SK-N-SH treated with all-trans-retinoic acid at 6 μM for 48 hours (cell line): ENCODE measurements around the gene NUP37.

Source experiments
- ATAC-seq: fragments of 200-7000 bp; cut with Tn5 transposase; 3 replicates; pipeline ENCODE4 v1.9.1; 2020; ENCODE audit warnings: mild to moderate bottlenecking, moderate library complexity
- ARNTL ChIP-seq: fragments of 450-650 bp; formaldehyde crosslinking; IDR thresholded peaks from 2 replicates; pipeline ENCODE4 v1.5.0; 2020; ENCODE audit warnings: low read depth, mild to moderate bottlenecking, moderate library complexity, borderline replicate concordance
- BACH2 ChIP-seq: fragments of 250-450 bp; sonication (Bioruptor Pico); IDR thresholded peaks from 2 replicates; pipeline ENCODE4 v1.9.0; 2021; ENCODE audit warnings: mild to moderate bottlenecking, borderline replicate concordance
- CSDC2 ChIP-seq: fragments of 250-450 bp; sonication (Bioruptor Pico); IDR thresholded peaks from 2 replicates; pipeline ENCODE4 v1.5.0; 2020; ENCODE audit warnings: mild to moderate bottlenecking, moderate library complexity
- ESRRG ChIP-seq: fragments of 250-450 bp; sonication (Bioruptor Pico); IDR thresholded peaks from 2 replicates; pipeline ENCODE4 v1.6.1; 2021; ENCODE audit warnings: mild to moderate bottlenecking
- GLIS3 ChIP-seq: fragments of 250-450 bp; sonication (Bioruptor Pico); IDR thresholded peaks from 2 replicates; pipeline ENCODE4 v1.5.0; 2020; ENCODE audit warnings: mild to moderate bottlenecking, moderate library complexity
- ISL1 ChIP-seq: fragments of 250-450 bp; sonication (Bioruptor Pico); IDR thresholded peaks from 2 replicates; pipeline ENCODE4 v2.1.2; 2022; ENCODE audit warnings: mild to moderate bottlenecking, moderate library complexity
- OSR1 ChIP-seq: fragments of 250-450 bp; sonication (Bioruptor Pico); IDR thresholded peaks from 2 replicates; pipeline ENCODE4 v1.8.0; 2022; ENCODE audit warnings: moderate library complexity, mild to moderate bottlenecking, inconsistent platforms
- PPARA ChIP-seq: fragments of 250-450 bp; sonication (Bioruptor Pico); IDR thresholded peaks from 2 replicates; pipeline ENCODE4 v1.5.0; 2020; ENCODE audit warnings: mild to moderate bottlenecking, borderline replicate concordance
- RARB ChIP-seq: fragments of 250-450 bp; sonication (Bioruptor Pico); IDR thresholded peaks from 2 replicates; pipeline ENCODE4 v1.8.0; 2021; ENCODE audit warnings: mild to moderate bottlenecking, moderate library complexity
- SNAI2 ChIP-seq: fragments of 250-450 bp; sonication (Bioruptor Pico); IDR thresholded peaks from 2 replicates; pipeline ENCODE4 v1.5.0; 2020; ENCODE audit warnings: mild to moderate bottlenecking, moderate library complexity
- TCF4 ChIP-seq: fragments of 250-450 bp; sonication (Bioruptor Pico); IDR thresholded peaks from 2 replicates; pipeline ENCODE4 v1.8.0; 2021; ENCODE audit warnings: mild to moderate bottlenecking, moderate library complexity, borderline replicate concordance
- TOX ChIP-seq: fragments of 250-450 bp; sonication (Bioruptor Pico); IDR thresholded peaks from 2 replicates; pipeline ENCODE4 v1.8.0; 2021; ENCODE audit warnings: mild to moderate bottlenecking, moderate library complexity, borderline replicate concordance
- ZC3H10 ChIP-seq: fragments of 250-450 bp; sonication (Bioruptor Pico); IDR thresholded peaks from 2 replicates; pipeline ENCODE4 v1.5.1; 2021; ENCODE audit warnings: mild to moderate bottlenecking, moderate library complexity
- ZFP3 ChIP-seq: fragments of 250-450 bp; sonication (Bioruptor Pico); IDR thresholded peaks from 2 replicates; pipeline ENCODE4 v1.5.0; 2020; ENCODE audit warnings: mild to moderate bottlenecking, moderate library complexity
- ZFP30 ChIP-seq: fragments of 450-650 bp; formaldehyde crosslinking; IDR thresholded peaks from 2 replicates; pipeline ENCODE4 v1.5.0; 2022; ENCODE audit warnings: mild to moderate bottlenecking, moderate library complexity
- ZNF565 ChIP-seq: fragments of 450-650 bp; formaldehyde crosslinking; conservative IDR thresholded peaks from 2 replicates; pipeline ENCODE4 v1.5.0; 2020; ENCODE audit warnings: low read depth, mild to moderate bottlenecking, moderate library complexity
- ZNF70 ChIP-seq: fragments of 450-650 bp; formaldehyde crosslinking; IDR thresholded peaks from 2 replicates; pipeline ENCODE4 v1.5.0; 2020; ENCODE audit warnings: mild to moderate bottlenecking, moderate library complexity
- ZNF8 ChIP-seq: fragments of 450-650 bp; formaldehyde crosslinking; IDR thresholded peaks from 2 replicates; pipeline ENCODE4 v1.5.0; 2020; ENCODE audit warnings: mild to moderate bottlenecking, moderate library complexity
- TF ChIP-seq, protein P1 (sequence below): fragments of 250-450 bp; sonication (Bioruptor Pico); IDR thresholded peaks from 2 replicates; pipeline ENCODE4 v1.5.0; 2020; ENCODE audit warnings: mild to moderate bottlenecking, moderate library complexity
- TF ChIP-seq, protein P2 (sequence below): fragments of 250-450 bp; sonication (Bioruptor Pico); IDR thresholded peaks from 2 replicates; pipeline ENCODE4 v1.5.1; 2020; ENCODE audit warnings: low read depth, mild to moderate bottlenecking, moderate library complexity
- TF ChIP-seq, protein P3 (sequence below): fragments of 250-450 bp; sonication (Bioruptor Pico); IDR thresholded peaks from 2 replicates; pipeline ENCODE4 v1.8.0; 2020; ENCODE audit warnings: mild to moderate bottlenecking, moderate library complexity, borderline replicate concordance

NUP37 gene

DNA sequence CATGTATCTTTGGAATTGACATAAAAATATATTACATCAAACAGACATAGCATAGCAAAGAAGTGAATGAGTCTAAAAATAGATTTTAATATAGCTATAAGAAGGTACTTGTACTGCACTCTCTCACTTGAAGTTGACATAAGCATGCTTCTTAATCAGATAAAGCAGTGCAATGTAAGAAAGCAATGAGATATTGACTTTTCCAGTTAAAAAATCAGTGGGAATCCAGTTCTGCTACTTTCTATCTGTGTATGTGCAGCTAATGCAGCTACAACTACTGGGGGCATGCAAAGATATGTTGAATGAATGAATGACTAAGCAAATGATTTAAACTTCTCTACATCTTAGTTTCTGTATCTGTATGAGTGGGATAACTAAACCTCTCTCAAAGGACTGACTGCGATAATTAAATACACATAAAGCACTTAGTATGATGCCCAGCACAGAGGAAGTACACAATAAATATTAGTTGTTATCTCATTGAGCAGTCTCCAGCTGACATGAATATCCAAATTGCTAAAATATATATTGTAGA is 68.4 kb downstream of the NUP37 start:
- TF ChIP-seq ZC3H10 = no peak
- TF ChIP-seq ZNF565 (CRISPR knock-in tag) = no peak
- no peak for TF ChIP-seq OSR1 (CRISPR knock-in tag)
- TF ChIP-seq ZNF70 (CRISPR knock-in tag) = no peak
- TF ChIP-seq ZFP3 = no peak
- no peak for TF ChIP-seq ZFP30 (CRISPR knock-in tag)
- no peak for TF ChIP-seq TOX
- TF ChIP-seq, protein P1, sequence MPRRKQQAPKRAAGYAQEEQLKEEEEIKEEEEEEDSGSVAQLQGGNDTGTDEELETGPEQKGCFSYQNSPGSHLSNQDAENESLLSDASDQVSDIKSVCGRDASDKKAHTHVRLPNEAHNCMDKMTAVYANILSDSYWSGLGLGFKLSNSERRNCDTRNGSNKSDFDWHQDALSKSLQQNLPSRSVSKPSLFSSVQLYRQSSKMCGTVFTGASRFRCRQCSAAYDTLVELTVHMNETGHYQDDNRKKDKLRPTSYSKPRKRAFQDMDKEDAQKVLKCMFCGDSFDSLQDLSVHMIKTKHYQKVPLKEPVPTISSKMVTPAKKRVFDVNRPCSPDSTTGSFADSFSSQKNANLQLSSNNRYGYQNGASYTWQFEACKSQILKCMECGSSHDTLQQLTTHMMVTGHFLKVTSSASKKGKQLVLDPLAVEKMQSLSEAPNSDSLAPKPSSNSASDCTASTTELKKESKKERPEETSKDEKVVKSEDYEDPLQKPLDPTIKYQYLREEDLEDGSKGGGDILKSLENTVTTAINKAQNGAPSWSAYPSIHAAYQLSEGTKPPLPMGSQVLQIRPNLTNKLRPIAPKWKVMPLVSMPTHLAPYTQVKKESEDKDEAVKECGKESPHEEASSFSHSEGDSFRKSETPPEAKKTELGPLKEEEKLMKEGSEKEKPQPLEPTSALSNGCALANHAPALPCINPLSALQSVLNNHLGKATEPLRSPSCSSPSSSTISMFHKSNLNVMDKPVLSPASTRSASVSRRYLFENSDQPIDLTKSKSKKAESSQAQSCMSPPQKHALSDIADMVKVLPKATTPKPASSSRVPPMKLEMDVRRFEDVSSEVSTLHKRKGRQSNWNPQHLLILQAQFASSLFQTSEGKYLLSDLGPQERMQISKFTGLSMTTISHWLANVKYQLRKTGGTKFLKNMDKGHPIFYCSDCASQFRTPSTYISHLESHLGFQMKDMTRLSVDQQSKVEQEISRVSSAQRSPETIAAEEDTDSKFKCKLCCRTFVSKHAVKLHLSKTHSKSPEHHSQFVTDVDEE = no peak
- TF ChIP-seq BACH2 (CRISPR knock-in tag) = no peak
- TF ChIP-seq TCF4 (CRISPR knock-in tag) = no peak
- TF ChIP-seq CSDC2 = no peak
- TF ChIP-seq, protein P2, sequence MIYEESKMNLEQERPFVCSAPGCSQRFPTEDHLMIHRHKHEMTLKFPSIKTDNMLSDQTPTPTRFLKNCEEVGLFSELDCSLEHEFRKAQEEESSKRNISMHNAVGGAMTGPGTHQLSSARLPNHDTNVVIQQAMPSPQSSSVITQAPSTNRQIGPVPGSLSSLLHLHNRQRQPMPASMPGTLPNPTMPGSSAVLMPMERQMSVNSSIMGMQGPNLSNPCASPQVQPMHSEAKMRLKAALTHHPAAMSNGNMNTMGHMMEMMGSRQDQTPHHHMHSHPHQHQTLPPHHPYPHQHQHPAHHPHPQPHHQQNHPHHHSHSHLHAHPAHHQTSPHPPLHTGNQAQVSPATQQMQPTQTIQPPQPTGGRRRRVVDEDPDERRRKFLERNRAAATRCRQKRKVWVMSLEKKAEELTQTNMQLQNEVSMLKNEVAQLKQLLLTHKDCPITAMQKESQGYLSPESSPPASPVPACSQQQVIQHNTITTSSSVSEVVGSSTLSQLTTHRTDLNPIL (CRISPR knock-in tag) = no peak
- no peak for TF ChIP-seq PPARA (CRISPR knock-in tag)
- no peak for TF ChIP-seq RARB
- TF ChIP-seq ESRRG = no peak
- TF ChIP-seq GLIS3 (CRISPR knock-in tag) = no peak
- no peak for TF ChIP-seq ZNF8 (CRISPR knock-in tag)
- no peak for TF ChIP-seq SNAI2 (CRISPR knock-in tag)
- no peak for TF ChIP-seq ISL1 (CRISPR knock-in tag)
- TF ChIP-seq, all 23 proteins: peak for 0
- ATAC-seq = no peak

DNA sequence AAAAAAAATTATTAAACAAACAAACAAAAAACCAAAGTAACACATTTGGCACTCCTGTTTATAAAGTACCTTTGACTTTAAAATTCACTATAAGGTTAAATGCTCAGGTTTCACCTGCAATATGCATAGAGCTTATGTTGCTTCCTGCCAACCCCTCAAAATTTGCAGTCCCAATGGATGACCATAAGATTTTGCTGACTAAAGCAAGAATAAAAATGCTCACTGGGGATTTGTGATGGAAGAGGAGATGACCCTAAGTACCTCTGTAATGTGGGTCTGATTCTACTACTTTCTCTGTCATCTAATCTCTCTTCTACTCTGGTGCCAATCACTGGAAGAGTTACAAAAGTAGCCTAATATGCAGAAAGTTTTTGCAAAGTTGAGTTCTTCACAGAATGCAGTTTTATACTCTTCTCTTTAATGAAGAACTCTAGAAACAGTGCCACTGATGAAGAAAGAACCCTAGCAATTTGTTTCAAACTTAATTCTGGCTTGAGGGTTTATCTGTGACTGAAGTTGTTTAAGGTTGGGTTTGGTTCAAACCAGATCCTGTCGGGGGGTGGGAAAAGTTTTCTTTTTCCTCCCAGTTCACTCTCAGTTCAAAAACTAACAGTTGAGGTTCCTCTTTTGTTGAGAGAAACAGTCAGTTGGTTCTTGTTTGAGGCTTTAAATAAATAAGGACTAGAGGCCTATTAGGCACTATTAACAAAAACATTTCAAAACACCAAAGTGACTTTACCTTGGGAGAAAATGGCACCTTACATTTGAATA is 69.1 kb downstream of the NUP37 start:
- TF ChIP-seq SNAI2 (CRISPR knock-in tag) = no peak
- no peak for TF ChIP-seq CSDC2
- no peak for TF ChIP-seq PPARA (CRISPR knock-in tag)
- TF ChIP-seq, protein P3, sequence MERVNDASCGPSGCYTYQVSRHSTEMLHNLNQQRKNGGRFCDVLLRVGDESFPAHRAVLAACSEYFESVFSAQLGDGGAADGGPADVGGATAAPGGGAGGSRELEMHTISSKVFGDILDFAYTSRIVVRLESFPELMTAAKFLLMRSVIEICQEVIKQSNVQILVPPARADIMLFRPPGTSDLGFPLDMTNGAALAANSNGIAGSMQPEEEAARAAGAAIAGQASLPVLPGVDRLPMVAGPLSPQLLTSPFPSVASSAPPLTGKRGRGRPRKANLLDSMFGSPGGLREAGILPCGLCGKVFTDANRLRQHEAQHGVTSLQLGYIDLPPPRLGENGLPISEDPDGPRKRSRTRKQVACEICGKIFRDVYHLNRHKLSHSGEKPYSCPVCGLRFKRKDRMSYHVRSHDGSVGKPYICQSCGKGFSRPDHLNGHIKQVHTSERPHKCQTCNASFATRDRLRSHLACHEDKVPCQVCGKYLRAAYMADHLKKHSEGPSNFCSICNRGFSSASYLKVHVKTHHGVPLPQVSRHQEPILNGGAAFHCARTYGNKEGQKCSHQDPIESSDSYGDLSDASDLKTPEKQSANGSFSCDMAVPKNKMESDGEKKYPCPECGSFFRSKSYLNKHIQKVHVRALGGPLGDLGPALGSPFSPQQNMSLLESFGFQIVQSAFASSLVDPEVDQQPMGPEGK (CRISPR knock-in tag) = no peak
- no peak for TF ChIP-seq RARB
- TF ChIP-seq GLIS3 (CRISPR knock-in tag) = no peak
- TF ChIP-seq ZNF8 (CRISPR knock-in tag) = no peak
- TF ChIP-seq ZFP30 (CRISPR knock-in tag) = no peak
- no peak for TF ChIP-seq OSR1 (CRISPR knock-in tag)
- TF ChIP-seq, protein P2 (CRISPR knock-in tag) = no peak
- no peak for TF ChIP-seq ZC3H10
- no peak for TF ChIP-seq ZNF565 (CRISPR knock-in tag)
- no peak for TF ChIP-seq ISL1 (CRISPR knock-in tag)
- no peak for ATAC-seq

DNA sequence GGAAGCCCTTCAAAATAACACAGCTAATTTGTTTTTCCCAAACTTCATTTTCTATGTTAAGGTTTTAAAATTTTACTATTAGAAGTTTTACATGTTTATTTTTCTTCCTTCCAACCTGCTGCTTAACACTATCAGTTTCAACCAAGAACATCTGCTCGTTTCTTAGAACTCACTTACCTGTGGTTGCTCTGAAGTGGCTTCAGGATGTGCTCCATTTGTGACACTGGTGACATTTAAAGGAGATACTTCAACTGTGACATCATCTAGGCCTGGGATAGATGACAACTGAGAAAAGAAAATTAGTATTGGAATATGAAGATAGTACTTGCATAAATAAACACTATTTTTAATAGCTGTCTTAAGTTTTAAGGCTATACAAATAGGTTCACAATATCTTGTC is 76.0 kb downstream of the NUP37 start:
- TF ChIP-seq BACH2 (CRISPR knock-in tag) (no peak), ISL1 (CRISPR knock-in tag) (no peak), ARNTL (CRISPR knock-in tag) (no peak), CSDC2 (no peak), SNAI2 (CRISPR knock-in tag) (no peak), ZC3H10 (no peak), GLIS3 (CRISPR knock-in tag) (no peak), RARB (no peak), ZFP3 (no peak), ZFP30 (CRISPR knock-in tag) (no peak), ESRRG (no peak), ZNF565 (CRISPR knock-in tag) (no peak)
- TF ChIP-seq, protein P2 (CRISPR knock-in tag) = no peak
- TF ChIP-seq, protein P1 = no peak
- ATAC-seq = no peak
